Chondrocyte (in vitro differentiated cells): Measurements from ENCODE around the gene RECK. TPM values are rescaled to one million over a fixed set of nuclear protein-coding genes. Genes with fewer than 3 reads are reported as not detected.

Experiments
- DNase-seq: peaks from one replicate; pipeline ENCODE4 v3.0.0; 2021; ENCODE audit warnings: mixed read lengths, low spot score
- H3K27ac Mint-ChIP-seq: one replicate; pipeline ENCODE4 v1.8.0; 2021; ENCODE audit warnings: mild to moderate bottlenecking, moderate library complexity, mixed read lengths; ENCODE audit not compliant: unreplicated experiment
- H3K27me3 Mint-ChIP-seq: 2 replicates; pipeline ENCODE4 v1.8.0; 2021; ENCODE audit warnings: low read depth, mixed read lengths
- H3K36me3 Mint-ChIP-seq: 2 replicates; pipeline ENCODE4 v1.8.0; 2021; ENCODE audit warnings: low read depth, mixed read lengths
- H3K4me1 Mint-ChIP-seq: 2 replicates; pipeline ENCODE4 v1.8.0; 2021; ENCODE audit warnings: low read depth, mild to moderate bottlenecking, mixed read lengths
- H3K4me3 Mint-ChIP-seq: one replicate; pipeline ENCODE4 v1.8.0; 2021; ENCODE audit warnings: mild to moderate bottlenecking, moderate library complexity, mixed read lengths; ENCODE audit not compliant: unreplicated experiment
- H3K9me3 Mint-ChIP-seq: 2 replicates; pipeline ENCODE4 v1.8.0; 2021; ENCODE audit warnings: low read depth, mixed read lengths
- CTCF ChIP-seq: fragments of 200-600 bp; sonication (generic); IDR thresholded peaks from 2 replicates; pipeline ENCODE4 v1.5.0; 2021; ENCODE audit warnings: antibody characterized with exemption, mild to moderate bottlenecking, moderate library complexity
- total RNA-seq: library from RNA; stranded (reverse); gene quantifications from 3 replicates; pipeline ENCODE4 v1.2.1, GENCODE V29; 2021

Gene RECK
- total RNA-seq, 1 donor from 2014 or later, result 33.5 TPM

- no peak overlapping the region for H3K27ac Mint-ChIP-seq
- no peak overlapping the region for H3K4me3 Mint-ChIP-seq
- H3K4me1 Mint-ChIP-seq, result peaks cover 15% of the 10 kb centered on the region
- no peak for TF ChIP-seq CTCF
- DNase-seq, result no peak
- peaks cover 2% of the 10 kb centered on the region for H3K36me3 Mint-ChIP-seq
- peaks cover 10% of the 10 kb centered on the region for H3K9me3 Mint-ChIP-seq
- no peaks in the 10 kb centered on the region for H3K27me3 Mint-ChIP-seq
These were observed 29.4 kb upstream of the RECK start for GRCh38 chr9:36007316-36007708.

GRCh38 chr9:36007852-36008251 is 28.9 kb upstream of the RECK start:
- no peak overlapping the region for H3K27ac Mint-ChIP-seq
- H3K36me3 Mint-ChIP-seq, result peaks cover 2% of the 10 kb centered on the region
- H3K27me3 Mint-ChIP-seq, result no peaks in the 10 kb centered on the region
- peaks cover 10% of the 10 kb centered on the region for H3K9me3 Mint-ChIP-seq
- peaks cover 15% of the 10 kb centered on the region for H3K4me1 Mint-ChIP-seq
- TF ChIP-seq CTCF, result no peak
- H3K4me3 Mint-ChIP-seq, result no peak overlapping the region
- DNase-seq, result no peak

- TF ChIP-seq CTCF, result peak; percentile 100
- no peak for DNase-seq
- H3K36me3 Mint-ChIP-seq, result peaks cover 2% of the 10 kb centered on the region
- H3K4me1 Mint-ChIP-seq, result peaks cover 15% of the 10 kb centered on the region
- peaks cover 10% of the 10 kb centered on the region for H3K9me3 Mint-ChIP-seq
- H3K27ac Mint-ChIP-seq, result no peak overlapping the region
- no peaks in the 10 kb centered on the region for H3K27me3 Mint-ChIP-seq
- H3K4me3 Mint-ChIP-seq, result no peak overlapping the region
These were observed 27.9 kb upstream of the RECK start for GRCh38 chr9:36008774-36009300.

- DNase-seq, result no peak
- no peak for TF ChIP-seq CTCF
- Mint-ChIP-seq H3K27ac (peak overlapping the region; percentile 5), H3K9me3 (peaks cover under 1% of the 10 kb centered on the region), H3K27me3 (no peaks in the 10 kb centered on the region), H3K4me3 (no peak overlapping the region), H3K4me1 (peaks cover 15% of the 10 kb centered on the region), H3K36me3 (no peaks in the 10 kb centered on the region)
These were observed 25.3 kb upstream of the RECK start for GRCh38 chr9:36011379-36011778.

- no peak for TF ChIP-seq CTCF
- Mint-ChIP-seq H3K27me3 (no peaks in the 10 kb centered on the region), H3K4me1 (no peaks in the 10 kb centered on the region), H3K36me3 (no peaks in the 10 kb centered on the region), H3K27ac (no peak overlapping the region), H3K4me3 (no peak overlapping the region), H3K9me3 (no peaks in the 10 kb centered on the region)
- no peak for DNase-seq
These were observed 19.4 kb upstream of the RECK start for GRCh38 chr9:36017278-36017677.
